Kasumi-1 (cell line): ENCODE data around the gene NOC3L.

Experiments used
- DNase-seq, 2 experiments: peaks; one replicate each; lab custom pipeline; 2025; lab: John Stamatoyannopoulos, UW

Gene NOC3L

GRCh38 chr10:94300042-94300441 is 62.7 kb downstream of the NOC3L start:
- DNase-seq, result no peak

- DNase-seq, result peak; percentile 18 to 50
Measured at GRCh38 chr10:94299417-94299816, 63.3 kb downstream of the NOC3L start.

- no peak for DNase-seq
Measured at GRCh38 chr10:94294168-94294567, 68.6 kb downstream of the NOC3L start.

GRCh38 chr10:94293354-94293753 is 69.4 kb downstream of the NOC3L start:
- no peak for DNase-seq

GRCh38 chr10:94292434-94293090 is 70.2 kb downstream of the NOC3L start:
- DNase-seq, result peak; percentile 81

- no peak for DNase-seq
Measured at GRCh38 chr10:94288361-94289101, 74.2 kb downstream of the NOC3L start.

- DNase-seq, result no peak
Measured at GRCh38 chr10:94287336-94287735, 75.4 kb downstream of the NOC3L start.

GRCh38 chr10:94286901-94287300 is 75.8 kb downstream of the NOC3L start:
- DNase-seq, result no peak

- no peak for DNase-seq
Measured at GRCh38 chr10:94285271-94285670, 77.5 kb downstream of the NOC3L start.
